A549 treated with AZD9567 at 1 μM for 4 hours (cell line): ENCODE data around the gene TGM5. TPM values are rescaled to one million over a fixed set of nuclear protein-coding genes. Genes with fewer than 3 reads are reported as not detected.

Experiments used
- total RNA-seq: library from RNA; stranded (reverse); fragments of 200-300 nt; extraction: Qiagen RNA extraction; gene quantifications from 5 replicates; pipeline ENCODE4 v1.2.3, GENCODE V29; 2022; ENCODE audit not compliant: insufficient read depth

Gene TGM5, protein sequence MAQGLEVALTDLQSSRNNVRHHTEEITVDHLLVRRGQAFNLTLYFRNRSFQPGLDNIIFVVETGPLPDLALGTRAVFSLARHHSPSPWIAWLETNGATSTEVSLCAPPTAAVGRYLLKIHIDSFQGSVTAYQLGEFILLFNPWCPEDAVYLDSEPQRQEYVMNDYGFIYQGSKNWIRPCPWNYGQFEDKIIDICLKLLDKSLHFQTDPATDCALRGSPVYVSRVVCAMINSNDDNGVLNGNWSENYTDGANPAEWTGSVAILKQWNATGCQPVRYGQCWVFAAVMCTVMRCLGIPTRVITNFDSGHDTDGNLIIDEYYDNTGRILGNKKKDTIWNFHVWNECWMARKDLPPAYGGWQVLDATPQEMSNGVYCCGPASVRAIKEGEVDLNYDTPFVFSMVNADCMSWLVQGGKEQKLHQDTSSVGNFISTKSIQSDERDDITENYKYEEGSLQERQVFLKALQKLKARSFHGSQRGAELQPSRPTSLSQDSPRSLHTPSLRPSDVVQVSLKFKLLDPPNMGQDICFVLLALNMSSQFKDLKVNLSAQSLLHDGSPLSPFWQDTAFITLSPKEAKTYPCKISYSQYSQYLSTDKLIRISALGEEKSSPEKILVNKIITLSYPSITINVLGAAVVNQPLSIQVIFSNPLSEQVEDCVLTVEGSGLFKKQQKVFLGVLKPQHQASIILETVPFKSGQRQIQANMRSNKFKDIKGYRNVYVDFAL
- total RNA-seq = not detected in 5 replicates

DNA sequence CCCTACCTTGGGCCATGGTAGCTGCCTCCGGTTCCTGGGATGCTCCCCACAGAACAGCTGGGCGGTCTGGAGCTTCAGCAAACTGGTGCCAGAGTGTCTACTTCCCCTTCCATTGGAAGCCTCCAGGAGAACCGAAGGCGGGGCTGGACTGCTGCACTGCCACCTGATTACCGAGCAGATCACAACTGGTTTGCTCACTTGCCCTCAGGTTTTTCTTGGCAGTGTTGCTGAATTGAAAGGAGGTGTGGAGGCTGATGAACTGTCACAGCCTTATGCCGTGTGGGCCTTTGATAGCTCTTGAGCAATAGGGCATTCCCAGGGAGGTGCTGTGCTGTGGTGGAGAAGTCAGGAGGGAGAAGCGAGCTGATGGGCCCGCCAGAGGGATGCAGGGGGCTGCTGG is at the start of gene TGM5:
Gene TGM5 (minus strand): TSS at position 95 of the 400 bp plus-strand sequence. CDS start 79 bp downstream, at position 16.

GRCh38 chr15:43302205-43302817 is 35.6 kb upstream of the TGM5 start, which contains the start of gene TGM7:
Gene TGM7, minus strand, starts transcription at chr15:43302255.

DNA sequence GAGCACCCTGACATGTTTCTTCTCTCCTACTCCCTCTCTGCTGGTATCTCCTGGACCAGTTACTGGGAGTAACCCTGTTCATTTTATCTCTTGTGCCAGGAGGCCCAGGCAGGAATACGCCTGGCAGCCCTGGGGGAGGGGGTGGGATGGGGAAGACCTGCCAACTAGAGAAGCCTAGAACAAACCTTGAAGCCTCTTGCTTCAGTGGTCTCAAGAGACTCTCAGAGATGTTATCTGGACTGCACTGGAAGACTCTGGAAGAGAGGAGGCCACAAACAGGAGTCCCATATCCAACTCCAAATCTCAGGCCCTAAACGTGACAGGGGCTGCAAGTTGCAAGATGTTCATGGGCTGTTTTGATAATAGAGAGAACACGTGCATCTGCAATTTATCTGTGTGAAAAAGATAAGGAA is 45.7 kb downstream of the TGM5 start, which contains the start of gene EPB42:
Gene EPB42 (minus strand): TSS at position 28 of the 413 bp plus-strand sequence. CDS start 193 bp downstream, outside the sequence.

DNA sequence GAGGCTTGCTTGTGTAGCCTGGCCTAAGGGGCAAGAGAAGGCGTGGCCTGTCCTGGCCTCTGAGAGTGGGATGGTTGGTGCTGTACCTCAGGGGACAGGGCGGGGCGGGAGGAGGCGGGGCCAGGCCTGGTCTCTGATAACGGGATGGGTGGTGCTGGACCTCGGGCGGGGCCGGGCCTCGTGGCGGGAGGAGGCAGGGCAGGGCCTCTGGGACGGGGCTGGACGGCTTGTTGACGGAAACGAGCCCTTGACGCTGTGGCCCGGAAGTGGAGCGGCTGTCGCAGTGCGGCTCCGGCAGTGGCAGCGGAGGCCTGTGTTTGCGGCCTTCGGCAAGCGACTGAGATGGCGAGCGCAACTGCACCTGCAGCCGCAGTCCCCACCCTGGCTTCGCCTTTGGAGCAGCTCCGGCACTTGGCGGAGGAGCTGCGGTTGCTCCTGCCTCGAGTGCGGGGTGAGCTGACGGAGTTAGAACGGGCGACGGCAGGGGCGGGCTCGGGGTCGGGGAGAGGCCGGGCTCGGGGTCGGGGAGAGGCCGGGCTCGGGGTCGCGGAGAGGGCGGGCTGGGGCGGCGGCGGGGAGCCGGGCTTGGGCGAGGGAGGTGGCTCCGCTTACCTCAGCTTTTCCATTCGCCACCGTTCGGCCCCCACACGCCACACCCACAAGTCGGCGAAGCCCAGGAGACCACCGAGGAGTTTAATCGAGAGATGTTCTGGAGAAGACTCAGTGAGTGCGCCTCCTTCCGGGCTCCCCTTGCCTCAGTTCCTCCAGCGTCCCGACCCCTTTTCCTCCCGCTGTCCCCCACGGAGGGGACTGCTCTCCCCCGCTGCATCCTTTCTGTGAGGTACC is 81.3 kb downstream of the TGM5 start, which contains the start of gene CCNDBP1:
Gene CCNDBP1 (plus strand): TSS at position 247 of the 846 bp plus-strand sequence. CDS start 96 bp downstream, at position 343.

Other genes starting within 250 kb of the TGM5 start
- gene UBR1, start 160.9 kb downstream of the TGM5 start, total RNA-seq = 3.2 to 9.1 TPM (median 4.3 TPM) in 5 replicates
- gene TMEM62, start 133.3 kb downstream of the TGM5 start, total RNA-seq = 7.1 to 19.2 TPM (median 7.4 TPM) in 5 replicates
- 19.7 to 30.4 TPM (median 29.6 TPM) in 5 replicates for gene CCNDBP1, start 81.5 kb downstream of the TGM5 start, total RNA-seq
- gene EPB42, start 45.9 kb downstream of the TGM5 start, total RNA-seq = not detected in 5 replicates
- gene TGM7, start 35.3 kb upstream of the TGM5 start, total RNA-seq = not detected in 5 replicates
- gene LCMT2, start 63.6 kb upstream of the TGM5 start, total RNA-seq = 5.5 to 8.1 TPM (median 7.6 TPM) in 5 replicates
- 6.9 to 12.3 TPM (median 9.5 TPM) in 5 replicates for gene ZSCAN29, start 104.1 kb upstream of the TGM5 start, total RNA-seq
- 4.8 to 6.8 TPM (median 5.9 TPM) in 5 replicates for gene TUBGCP4, start 104.2 kb upstream of the TGM5 start, total RNA-seq
- gene TP53BP1, start 226.2 kb upstream of the TGM5 start, total RNA-seq = 15.3 to 16.7 TPM (median 16.1 TPM) in 5 replicates